ENCODE data around the gene SH2D5. TPM values are rescaled to one million over a fixed set of nuclear protein-coding genes. Genes with fewer than 3 reads are reported as not detected.

The SH2D5 gene
- total and polyA plus RNA-seq, 2 donors (not counting 3 experiments of a cell fraction or from before 2014, with no cell fraction given) = 0.23 to 1.0 TPM

DNA sequence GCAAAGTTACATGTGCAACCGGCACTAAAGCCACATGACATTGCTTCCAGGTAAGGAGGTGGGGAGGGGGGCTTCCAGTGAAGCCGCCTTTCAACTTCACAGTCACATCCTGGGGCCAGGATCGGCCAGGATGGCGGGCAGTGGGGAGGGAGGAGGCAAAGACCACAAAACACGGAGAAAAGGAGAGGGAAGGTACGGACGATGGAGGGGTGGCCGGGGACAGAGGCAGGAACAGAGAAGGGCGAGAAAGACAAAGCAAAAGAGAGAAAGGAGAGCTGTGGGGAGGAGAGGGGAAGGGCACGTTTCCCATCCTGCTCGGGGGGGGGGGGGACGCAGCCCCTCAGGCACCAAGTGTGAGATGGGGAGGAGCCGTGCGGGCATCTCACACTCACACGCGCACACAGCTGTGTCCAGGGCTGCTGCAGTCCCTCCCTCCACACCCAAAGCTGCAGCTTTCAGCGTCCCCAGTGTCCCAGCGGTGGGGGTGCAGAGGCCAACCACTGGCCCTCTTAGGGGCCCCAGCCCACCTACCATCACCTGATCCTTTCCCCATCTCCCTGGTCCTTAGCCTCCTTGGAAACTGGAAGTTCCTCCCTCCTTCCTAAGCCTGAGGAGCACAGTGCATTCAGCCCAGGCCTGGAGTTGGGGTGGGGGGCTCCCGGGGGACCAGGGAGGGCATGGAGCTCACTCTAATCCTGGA lies 2.4 kb downstream of the SH2D5 start:
- BruUV-seq (replicated peaks) = no TSS peak
- Histone ChIP-seq H3K4me2 (ENCODE audit: insufficient read depth, low read length) (no peak overlapping the region), H3K27me3 (ENCODE audit: control insufficient read depth in 2 of 2, insufficient read depth in 2 of 2, low read length in 2 of 2) (peaks cover 7 to 16% of the 10 kb centered on the region in 2 experiments), H2AFZ (ENCODE audit: low read depth, low read length) (no peak overlapping the region), H4K20me1 (replicated peaks; ENCODE audit: control insufficient read depth, extremely low read depth, insufficient read depth, low read length) (no peaks in the 10 kb centered on the region), H3K4me1 (ENCODE audit: control insufficient read depth, extremely low read depth, insufficient read depth, low read length) (peaks cover 14% of the 10 kb centered on the region), H3K4me3 (replicated peaks in 1 of 3; ENCODE audit: insufficient read depth in 1 of 3, low read depth in 1 of 3, low read length in 3 of 3) (no peak overlapping the region), H3K9ac (replicated peaks; ENCODE audit: extremely low read depth, insufficient read depth, low read length) (no peak overlapping the region), H3K9me3 (replicated peaks; ENCODE audit: control insufficient read depth, insufficient read depth, low read length) (no peaks in the 10 kb centered on the region), H3K36me3 (ENCODE audit: control insufficient read depth in 2 of 2, extremely low read depth in 1 of 2, insufficient read depth in 2 of 2, low read length in 2 of 2) (no peaks in the 10 kb centered on the region), H3K79me2 (ENCODE audit: control insufficient read depth, insufficient read depth, low read length) (no peaks in the 10 kb centered on the region), H3K27ac (ENCODE audit: insufficient read depth, low read depth, low read length) (no peak overlapping the region), H3K9me1 (replicated peaks; ENCODE audit: control insufficient read depth, extremely low read depth, insufficient read depth, low read length) (no peaks in the 10 kb centered on the region)
- TF ChIP-seq MYC (IDR thresholded peaks at IDR 0.05; ENCODE audit: low read depth, low read length) (no peak), FOS (IDR thresholded peaks at IDR 0.05; ENCODE audit: borderline replicate concordance, insufficient read depth, low read length) (no peak), EZH2 (IDR thresholded peaks at IDR 0.05; ENCODE audit: borderline replicate concordance, low read depth, low read length, severe bottlenecking) (no peak), JUN (IDR thresholded peaks at IDR 0.05; ENCODE audit: borderline replicate concordance, insufficient read depth, insufficient read length, low read depth) (no peak), POLR2AphosphoS5 (IDR thresholded peaks at IDR 0.05; ENCODE audit: insufficient read depth, low read depth, low read length) (no peak), POLR2A (IDR thresholded peaks at IDR 0.05; ENCODE audit: low read depth, low read length) (no peak), GATA2 (IDR thresholded peaks at IDR 0.05; ENCODE audit: insufficient read depth, insufficient read length, low read depth, low read length) (no peak)
- TF ChIP-seq, protein P1, sequence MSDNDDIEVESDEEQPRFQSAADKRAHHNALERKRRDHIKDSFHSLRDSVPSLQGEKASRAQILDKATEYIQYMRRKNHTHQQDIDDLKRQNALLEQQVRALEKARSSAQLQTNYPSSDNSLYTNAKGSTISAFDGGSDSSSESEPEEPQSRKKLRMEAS (IDR thresholded peaks at IDR 0.05; ENCODE audit: insufficient read depth, insufficient read length) = no peak
- TF ChIP-seq, protein P2, sequence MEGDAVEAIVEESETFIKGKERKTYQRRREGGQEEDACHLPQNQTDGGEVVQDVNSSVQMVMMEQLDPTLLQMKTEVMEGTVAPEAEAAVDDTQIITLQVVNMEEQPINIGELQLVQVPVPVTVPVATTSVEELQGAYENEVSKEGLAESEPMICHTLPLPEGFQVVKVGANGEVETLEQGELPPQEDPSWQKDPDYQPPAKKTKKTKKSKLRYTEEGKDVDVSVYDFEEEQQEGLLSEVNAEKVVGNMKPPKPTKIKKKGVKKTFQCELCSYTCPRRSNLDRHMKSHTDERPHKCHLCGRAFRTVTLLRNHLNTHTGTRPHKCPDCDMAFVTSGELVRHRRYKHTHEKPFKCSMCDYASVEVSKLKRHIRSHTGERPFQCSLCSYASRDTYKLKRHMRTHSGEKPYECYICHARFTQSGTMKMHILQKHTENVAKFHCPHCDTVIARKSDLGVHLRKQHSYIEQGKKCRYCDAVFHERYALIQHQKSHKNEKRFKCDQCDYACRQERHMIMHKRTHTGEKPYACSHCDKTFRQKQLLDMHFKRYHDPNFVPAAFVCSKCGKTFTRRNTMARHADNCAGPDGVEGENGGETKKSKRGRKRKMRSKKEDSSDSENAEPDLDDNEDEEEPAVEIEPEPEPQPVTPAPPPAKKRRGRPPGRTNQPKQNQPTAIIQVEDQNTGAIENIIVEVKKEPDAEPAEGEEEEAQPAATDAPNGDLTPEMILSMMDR (IDR thresholded peaks at IDR 0.05; ENCODE audit: extremely low read depth in 1 of 2, insufficient read depth in 1 of 2, low read depth in 1 of 2, low read length in 2 of 2) = no peak
- FAIRE-seq = no peak
- ChIA-PET POLR2A (no interaction called here), CTCF (interaction anchor here (1.4 kb wide), 1 partner anchor 33 kb away, joined by 6 read pairs; no protein-coding TSS in a partner anchor)
- DNase-seq (ENCODE audit: low read depth, low spot score) = no peak
- dilution Hi-C loops (cut with MboI; ENCODE audit: extremely low pct_ligation_motif_present, low sequenced_read_pairs) (no loop called here), intact Hi-C loops (cut with micrococcal nuclease) (no loop called here)

Measured in endothelial cell of umbilical vein (primary cell).